Hematopoietic multipotent progenitor cell treated with erythropoietin and hydrocortisone succinate and interleukin-3 and kit ligand, for 6 days (in vitro differentiated cells): Measurements from ENCODE around the gene CST7.
"Not testable (repeated sequence)": the region's sequence is repeated elsewhere in the genome, so short reads cannot be mapped to it uniquely, and the experiment has no call there.

ENCODE experiments used
- DNase-seq: peaks from one replicate; pipeline ENCODE4 v3.0.0-alpha.2; 2015

The CST7 gene

GRCh38 chr20:24987244-24987643 is 38.2 kb downstream of the CST7 start:
- DNase-seq, result no peak

GRCh38 chr20:24987873-24988835 is 39.1 kb downstream of the CST7 start:
- DNase-seq, result no peak

- DNase-seq, result peak; percentile 42
Observed at GRCh38 chr20:24989162-24989561, 40.1 kb downstream of the CST7 start.

GRCh38 chr20:24990810-24991252 is 41.8 kb downstream of the CST7 start:
- no peak for DNase-seq

GRCh38 chr20:24991897-24992486 is 42.9 kb downstream of the CST7 start:
- DNase-seq, result peak; percentile 57

GRCh38 chr20:24992487-24993205 is 43.6 kb downstream of the CST7 start, which contains the start of gene APMAP:
Gene APMAP, minus strand, starts transcription at chr20:24992751. Its CDS starts 63 bp downstream, at chr20:24992688.
- DNase-seq, result peak; percentile 98

- DNase-seq, result peak; percentile 51
Observed at GRCh38 chr20:24993337-24994185, 44.5 kb downstream of the CST7 start.

GRCh38 chr20:24994186-24994465 is 45.1 kb downstream of the CST7 start:
- DNase-seq, result no peak

- peak; percentile 95 for DNase-seq
Observed at GRCh38 chr20:24994470-24995368, 45.6 kb downstream of the CST7 start.

GRCh38 chr20:24995741-24996448 is 46.8 kb downstream of the CST7 start:
- DNase-seq, result peak; percentile 64

- no peak for DNase-seq
Observed at GRCh38 chr20:24996449-24997377, 47.6 kb downstream of the CST7 start.

- no peak for DNase-seq
Observed at GRCh38 chr20:24998121-24998520, 49.1 kb downstream of the CST7 start.

GRCh38 chr20:24998631-24999445 is 49.8 kb downstream of the CST7 start:
- DNase-seq, result no peak

GRCh38 chr20:24999568-24999967 is 50.5 kb downstream of the CST7 start:
- DNase-seq, result no peak

GRCh38 chr20:25000268-25000801 is 51.3 kb downstream of the CST7 start:
- DNase-seq, result peak; percentile 95

- DNase-seq, result not testable (repeated sequence)
Observed at GRCh38 chr20:25001323-25001722, 52.3 kb downstream of the CST7 start.

- DNase-seq, result no peak
Observed at GRCh38 chr20:25003002-25003401, 53.9 kb downstream of the CST7 start.

GRCh38 chr20:25005220-25005619 is 56.2 kb downstream of the CST7 start:
- no peak for DNase-seq
